ENCODE results near the gene SPOCK1.

Gene SPOCK1

DNA sequence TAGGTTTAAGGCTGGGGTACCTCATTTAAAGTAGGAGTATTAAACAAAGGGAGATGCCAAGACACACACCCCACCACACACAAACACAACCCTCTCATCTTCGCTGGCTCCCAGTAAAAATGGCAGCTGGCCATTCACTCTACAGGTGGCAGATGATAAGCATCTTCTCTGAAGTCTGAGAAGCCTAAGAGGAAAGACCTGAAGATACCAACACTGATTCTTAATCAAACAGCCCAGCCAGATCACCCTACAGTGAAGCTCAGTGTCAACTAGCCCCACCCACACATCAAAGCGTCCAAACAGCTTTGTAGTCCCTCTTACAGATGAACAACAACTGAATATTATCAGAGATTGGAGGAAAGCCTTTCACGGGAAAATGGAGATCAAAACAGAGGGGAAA lies 59.5 kb downstream of the SPOCK1 start:
- no peak for TF ChIP-seq SPI1 (IDR thresholded peaks at IDR 0.05; ENCODE audit: borderline replicate concordance, low read depth)
- TF ChIP-seq, protein P1, sequence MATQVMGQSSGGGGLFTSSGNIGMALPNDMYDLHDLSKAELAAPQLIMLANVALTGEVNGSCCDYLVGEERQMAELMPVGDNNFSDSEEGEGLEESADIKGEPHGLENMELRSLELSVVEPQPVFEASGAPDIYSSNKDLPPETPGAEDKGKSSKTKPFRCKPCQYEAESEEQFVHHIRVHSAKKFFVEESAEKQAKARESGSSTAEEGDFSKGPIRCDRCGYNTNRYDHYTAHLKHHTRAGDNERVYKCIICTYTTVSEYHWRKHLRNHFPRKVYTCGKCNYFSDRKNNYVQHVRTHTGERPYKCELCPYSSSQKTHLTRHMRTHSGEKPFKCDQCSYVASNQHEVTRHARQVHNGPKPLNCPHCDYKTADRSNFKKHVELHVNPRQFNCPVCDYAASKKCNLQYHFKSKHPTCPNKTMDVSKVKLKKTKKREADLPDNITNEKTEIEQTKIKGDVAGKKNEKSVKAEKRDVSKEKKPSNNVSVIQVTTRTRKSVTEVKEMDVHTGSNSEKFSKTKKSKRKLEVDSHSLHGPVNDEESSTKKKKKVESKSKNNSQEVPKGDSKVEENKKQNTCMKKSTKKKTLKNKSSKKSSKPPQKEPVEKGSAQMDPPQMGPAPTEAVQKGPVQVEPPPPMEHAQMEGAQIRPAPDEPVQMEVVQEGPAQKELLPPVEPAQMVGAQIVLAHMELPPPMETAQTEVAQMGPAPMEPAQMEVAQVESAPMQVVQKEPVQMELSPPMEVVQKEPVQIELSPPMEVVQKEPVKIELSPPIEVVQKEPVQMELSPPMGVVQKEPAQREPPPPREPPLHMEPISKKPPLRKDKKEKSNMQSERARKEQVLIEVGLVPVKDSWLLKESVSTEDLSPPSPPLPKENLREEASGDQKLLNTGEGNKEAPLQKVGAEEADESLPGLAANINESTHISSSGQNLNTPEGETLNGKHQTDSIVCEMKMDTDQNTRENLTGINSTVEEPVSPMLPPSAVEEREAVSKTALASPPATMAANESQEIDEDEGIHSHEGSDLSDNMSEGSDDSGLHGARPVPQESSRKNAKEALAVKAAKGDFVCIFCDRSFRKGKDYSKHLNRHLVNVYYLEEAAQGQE (IDR thresholded peaks at IDR 0.05; ENCODE audit: insufficient replicate concordance, low read depth) = no peak
- TF ChIP-seq POLR2AphosphoS5 (IDR thresholded peaks at IDR 0.05; ENCODE audit: low read depth) = no peak
- H3K27ac ChIP-seq (replicated peaks) = no peak overlapping the region
- no peaks in the 10 kb centered on the region for H3K27me3 ChIP-seq (ENCODE audit: insufficient read depth, poor library complexity, severe bottlenecking)
- no peak overlapping the region for H3K4me3 ChIP-seq (replicated peaks; ENCODE audit: insufficient read depth, low read length)
- no peak for DNase-seq (ENCODE audit: low read depth in 1 of 2, low spot score in 1 of 2)

DNA sequence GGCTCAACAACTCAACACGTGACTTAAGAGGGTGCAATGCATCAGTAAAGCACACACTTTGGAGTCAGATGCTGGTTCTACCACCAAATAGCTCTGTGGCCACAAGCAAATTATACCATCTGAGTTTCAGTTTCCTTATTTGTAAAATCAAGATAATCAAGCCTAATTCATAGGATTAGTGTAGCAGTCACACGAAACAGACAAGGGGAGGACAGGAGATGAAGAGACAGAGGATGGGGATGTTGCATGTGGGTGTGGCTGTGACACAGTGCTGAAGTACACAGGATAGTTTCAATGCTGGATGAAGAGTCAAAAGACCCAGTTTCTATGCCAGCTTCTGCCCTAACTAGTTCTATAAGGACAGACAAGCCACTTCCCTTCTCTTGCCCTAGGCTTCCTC lies 60.2 kb downstream of the SPOCK1 start:
- DNase-seq (ENCODE audit: low read depth in 1 of 2, low spot score in 1 of 2) = no peak
- Histone ChIP-seq H3K4me3 (replicated peaks; ENCODE audit: insufficient read depth, low read length) (no peak overlapping the region), H3K27me3 (ENCODE audit: insufficient read depth, poor library complexity, severe bottlenecking) (no peaks in the 10 kb centered on the region), H3K27ac (replicated peaks) (no peak overlapping the region)
- TF ChIP-seq, protein P2, sequence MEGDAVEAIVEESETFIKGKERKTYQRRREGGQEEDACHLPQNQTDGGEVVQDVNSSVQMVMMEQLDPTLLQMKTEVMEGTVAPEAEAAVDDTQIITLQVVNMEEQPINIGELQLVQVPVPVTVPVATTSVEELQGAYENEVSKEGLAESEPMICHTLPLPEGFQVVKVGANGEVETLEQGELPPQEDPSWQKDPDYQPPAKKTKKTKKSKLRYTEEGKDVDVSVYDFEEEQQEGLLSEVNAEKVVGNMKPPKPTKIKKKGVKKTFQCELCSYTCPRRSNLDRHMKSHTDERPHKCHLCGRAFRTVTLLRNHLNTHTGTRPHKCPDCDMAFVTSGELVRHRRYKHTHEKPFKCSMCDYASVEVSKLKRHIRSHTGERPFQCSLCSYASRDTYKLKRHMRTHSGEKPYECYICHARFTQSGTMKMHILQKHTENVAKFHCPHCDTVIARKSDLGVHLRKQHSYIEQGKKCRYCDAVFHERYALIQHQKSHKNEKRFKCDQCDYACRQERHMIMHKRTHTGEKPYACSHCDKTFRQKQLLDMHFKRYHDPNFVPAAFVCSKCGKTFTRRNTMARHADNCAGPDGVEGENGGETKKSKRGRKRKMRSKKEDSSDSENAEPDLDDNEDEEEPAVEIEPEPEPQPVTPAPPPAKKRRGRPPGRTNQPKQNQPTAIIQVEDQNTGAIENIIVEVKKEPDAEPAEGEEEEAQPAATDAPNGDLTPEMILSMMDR (IDR thresholded peaks at IDR 0.05; ENCODE audit: insufficient read depth, low read length) = no peak
- TF ChIP-seq POLR2AphosphoS5 (IDR thresholded peaks at IDR 0.05; ENCODE audit: low read depth) (no peak), GABPA (IDR thresholded peaks at IDR 0.05; ENCODE audit: low read depth) (no peak), SPI1 (IDR thresholded peaks at IDR 0.05; ENCODE audit: borderline replicate concordance, low read depth) (no peak)
- TF ChIP-seq, protein P1 (IDR thresholded peaks at IDR 0.05; ENCODE audit: insufficient replicate concordance, low read depth) = no peak

DNA sequence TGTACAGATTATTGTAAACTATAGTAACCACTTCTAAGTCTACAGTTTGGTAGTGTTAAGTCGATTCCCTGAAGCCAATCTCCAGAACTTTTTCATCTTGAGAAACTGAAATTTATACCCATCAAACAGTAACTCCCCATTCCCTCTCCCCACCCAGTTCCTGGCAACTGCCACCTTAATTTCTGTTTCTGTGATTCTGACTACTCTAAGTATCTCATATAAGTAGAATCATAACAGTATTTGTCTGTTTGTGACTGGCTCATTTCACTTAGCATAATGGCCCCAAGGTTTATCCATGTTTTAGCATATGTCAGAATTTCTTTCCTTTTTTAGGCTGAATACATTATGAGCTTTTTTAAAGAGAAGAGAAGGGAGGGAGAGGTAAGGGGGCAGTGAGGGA lies 61.4 kb downstream of the SPOCK1 start:
- no peak overlapping the region for H3K4me3 ChIP-seq (replicated peaks; ENCODE audit: insufficient read depth, low read length)
- TF ChIP-seq SPI1 (IDR thresholded peaks at IDR 0.05; ENCODE audit: borderline replicate concordance, low read depth) (no peak), GABPA (IDR thresholded peaks at IDR 0.05; ENCODE audit: low read depth) (no peak), POLR2AphosphoS5 (IDR thresholded peaks at IDR 0.05; ENCODE audit: low read depth) (no peak)
- TF ChIP-seq, protein P1 (IDR thresholded peaks at IDR 0.05; ENCODE audit: insufficient replicate concordance, low read depth) = no peak
- TF ChIP-seq, protein P2 (IDR thresholded peaks at IDR 0.05; ENCODE audit: insufficient read depth, low read length) = no peak
- H3K27ac ChIP-seq (replicated peaks) = no peak overlapping the region
- no peaks in the 10 kb centered on the region for H3K27me3 ChIP-seq (ENCODE audit: insufficient read depth, poor library complexity, severe bottlenecking)
- no peak for DNase-seq (ENCODE audit: low read depth in 1 of 2, low spot score in 1 of 2)

All from HL-60 (cell line).